Prostate gland (tissue), 2 donors: ENCODE results near the gene MAP1LC3B2. TPM values are rescaled to one million over a fixed set of nuclear protein-coding genes. Genes with fewer than 3 reads are reported as not detected.

ENCODE experiments used
- DNase-seq: peaks from one replicate; pipeline ENCODE4 v3.0.0-alpha.2; 2019; ENCODE audit warnings: low spot score
- H3K27ac ChIP-seq, 2 donors: fragments of 200-600 bp; sonication (generic); 2 replicates each; pipeline ENCODE4 v1.5.1; 2017 to 2019
- H3K27me3 ChIP-seq: fragments of 200-600 bp; sonication (generic); replicated peaks from 2 replicates; pipeline ENCODE4 v1.5.1; 2019; ENCODE audit not compliant: insufficient read depth
- H3K36me3 ChIP-seq, 2 donors: fragments of 200-600 bp; sonication (generic); 1 replicate in 1 of 2; 2 replicates in 1 of 2; pipeline versions ENCODE4 v1.5.1 to v1.8.1; 2017 to 2019
- H3K4me1 ChIP-seq: fragments of 200-600 bp; sonication (generic); replicated peaks from 2 replicates; pipeline ENCODE4 v1.5.1; 2019
- H3K4me3 ChIP-seq, 2 donors: fragments of 200-600 bp; sonication (generic); 2 replicates each; pipeline ENCODE4 v1.5.1; 2017 to 2019
- H3K9me3 ChIP-seq: fragments of 200-600 bp; sonication (generic); 2 replicates; pipeline ENCODE4 v1.5.1; 2017
- POLR2A ChIP-seq: fragments of 450-650 bp; IDR thresholded peaks from one replicate; pipeline ENCODE4 v1.6.1; 2016; ENCODE audit warnings: antibody characterized with exemption, mild to moderate bottlenecking
- POLR2AphosphoS5 ChIP-seq: sonication (generic); formaldehyde crosslinking; IDR thresholded peaks from one replicate; pipeline ENCODE4 v1.6.1; 2017; ENCODE audit warnings: antibody characterized with exemption
- WGBS: methylation state at CpG from one replicate; pipeline ENCODE4 v1.1.5; 2018; 5-methylcytosine and 5-hydroxymethylcytosine counted together
- intact Hi-C: fragments of 100-400 bp; cut with DNase I; formaldehyde crosslinking; loops from one replicate; pipeline ENCODE4 v1.14.2; 2022
- total RNA-seq, 2 donors: library from RNA; depleted of rRNA; stranded (reverse); fragments of >200 nt; gene quantifications; one replicate each; pipeline ENCODE4 v1.1.0, GENCODE V29; 2016
- TF ChIP-seq, protein P1 (sequence below), 4 experiments: fragments of 200-600 bp in 2 of 4; fragments of 450-650 bp in 2 of 4; sonication (generic) in 2 of 4; IDR thresholded peaks; 1 replicate in 3 of 4; 2 replicates in 1 of 4; pipeline ENCODE4 v1.5.1; 2016 to 2019; ENCODE audit warnings: antibody characterized with exemption in 4 of 4, mild to moderate bottlenecking in 2 of 4, moderate library complexity in 2 of 4

MAP1LC3B2 gene
- total RNA-seq, 2 donors from 2014 or later: 1.6 TPM; not detected in 1

DNA sequence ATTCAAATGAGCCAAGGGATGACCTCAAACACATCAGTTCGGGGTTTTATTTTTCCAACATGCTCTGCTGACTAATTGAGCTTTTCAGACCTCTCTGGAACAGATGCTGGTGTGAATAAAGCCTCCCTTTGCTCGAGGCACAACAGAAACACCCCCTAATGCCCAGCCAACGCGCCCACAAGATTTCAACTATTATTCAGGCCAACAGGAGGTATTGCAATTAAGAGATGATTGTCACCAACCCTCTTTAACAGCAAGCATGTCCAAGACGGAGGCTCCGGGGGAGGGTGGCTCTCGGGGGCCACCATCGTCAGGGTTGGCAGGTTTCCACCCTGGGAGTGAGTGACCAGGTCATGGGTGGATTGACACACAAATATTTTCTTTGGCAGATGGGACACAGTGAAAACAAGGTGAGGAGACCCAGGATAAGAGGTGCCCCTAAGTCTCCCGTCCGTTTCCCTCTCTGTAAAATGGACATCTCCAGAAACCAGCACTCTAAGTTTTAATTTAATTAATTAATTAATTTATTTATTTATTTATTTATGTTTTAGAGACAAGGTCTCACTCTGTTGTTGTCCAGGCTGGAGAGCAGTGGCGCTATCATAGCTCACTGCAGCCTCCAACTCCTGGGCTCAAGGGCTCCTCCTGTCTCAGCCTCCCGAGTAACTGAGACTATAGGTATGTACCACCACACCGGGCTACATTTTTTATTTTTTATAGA lies 56.1 kb downstream of the MAP1LC3B2 start:
- no peak overlapping the region for H3K4me3 ChIP-seq
- 80% methylated on average over 13 of the region's 13 CpGs for WGBS
- no peak for DNase-seq
- H3K27me3 ChIP-seq: no peaks in the 10 kb centered on the region
- TF ChIP-seq POLR2A: no peak
- no peak for TF ChIP-seq POLR2AphosphoS5
- TF ChIP-seq, protein P1, sequence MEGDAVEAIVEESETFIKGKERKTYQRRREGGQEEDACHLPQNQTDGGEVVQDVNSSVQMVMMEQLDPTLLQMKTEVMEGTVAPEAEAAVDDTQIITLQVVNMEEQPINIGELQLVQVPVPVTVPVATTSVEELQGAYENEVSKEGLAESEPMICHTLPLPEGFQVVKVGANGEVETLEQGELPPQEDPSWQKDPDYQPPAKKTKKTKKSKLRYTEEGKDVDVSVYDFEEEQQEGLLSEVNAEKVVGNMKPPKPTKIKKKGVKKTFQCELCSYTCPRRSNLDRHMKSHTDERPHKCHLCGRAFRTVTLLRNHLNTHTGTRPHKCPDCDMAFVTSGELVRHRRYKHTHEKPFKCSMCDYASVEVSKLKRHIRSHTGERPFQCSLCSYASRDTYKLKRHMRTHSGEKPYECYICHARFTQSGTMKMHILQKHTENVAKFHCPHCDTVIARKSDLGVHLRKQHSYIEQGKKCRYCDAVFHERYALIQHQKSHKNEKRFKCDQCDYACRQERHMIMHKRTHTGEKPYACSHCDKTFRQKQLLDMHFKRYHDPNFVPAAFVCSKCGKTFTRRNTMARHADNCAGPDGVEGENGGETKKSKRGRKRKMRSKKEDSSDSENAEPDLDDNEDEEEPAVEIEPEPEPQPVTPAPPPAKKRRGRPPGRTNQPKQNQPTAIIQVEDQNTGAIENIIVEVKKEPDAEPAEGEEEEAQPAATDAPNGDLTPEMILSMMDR (IDR thresholded peaks at IDR 0.05): no peak
- intact Hi-C loops: no loop called here
- no peaks in the 10 kb centered on the region for H3K9me3 ChIP-seq
- H3K36me3 ChIP-seq: no peaks in the 10 kb centered on the region
- H3K4me1 ChIP-seq: no peaks in the 10 kb centered on the region
- no peak overlapping the region for H3K27ac ChIP-seq

DNA sequence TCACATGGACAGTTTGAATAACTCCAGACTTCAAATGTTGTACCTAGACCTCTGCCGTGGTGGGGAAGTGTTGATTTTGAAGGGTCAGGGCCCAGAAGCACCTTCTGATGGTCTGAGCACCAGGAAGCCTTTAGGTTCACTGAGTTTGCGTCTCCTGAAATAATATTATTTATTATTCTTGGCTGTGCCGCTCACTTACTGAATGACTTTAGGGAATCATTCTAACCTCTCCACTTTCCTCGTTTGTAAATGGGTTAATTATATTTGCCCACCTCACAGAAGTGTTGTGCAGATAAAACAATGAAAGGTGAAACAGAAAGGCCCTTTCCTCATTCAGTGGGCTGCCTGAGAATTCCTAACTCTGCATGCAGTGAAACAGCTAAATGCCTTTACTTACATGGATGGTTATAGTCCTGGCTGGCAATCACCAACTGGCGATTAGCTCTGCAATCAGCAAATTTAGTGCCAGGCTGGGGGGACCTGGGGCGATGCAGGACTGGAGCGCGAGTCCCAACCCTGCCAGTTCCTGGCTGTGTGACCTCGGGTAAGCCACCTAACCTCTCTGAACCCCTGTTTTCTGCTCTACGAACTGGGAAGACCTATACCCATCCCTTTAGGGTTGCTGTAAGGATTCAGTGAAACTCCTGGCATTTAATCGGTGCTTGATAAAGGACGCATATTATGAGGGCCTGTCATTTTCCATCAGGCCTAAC lies 57.5 kb downstream of the MAP1LC3B2 start:
- no peaks in the 10 kb centered on the region for H3K9me3 ChIP-seq
- 76% methylated on average over 12 of the region's 12 CpGs for WGBS
- H3K27me3 ChIP-seq: no peaks in the 10 kb centered on the region
- no peak for TF ChIP-seq POLR2A
- no peak for TF ChIP-seq POLR2AphosphoS5
- TF ChIP-seq, protein P1 (IDR thresholded peaks at IDR 0.05): no peak
- H3K4me1 ChIP-seq: no peaks in the 10 kb centered on the region
- H3K27ac ChIP-seq: no peak overlapping the region
- no peak for DNase-seq
- no peaks in the 10 kb centered on the region for H3K36me3 ChIP-seq
- no peak overlapping the region for H3K4me3 ChIP-seq
- intact Hi-C loops: no loop called here

DNA sequence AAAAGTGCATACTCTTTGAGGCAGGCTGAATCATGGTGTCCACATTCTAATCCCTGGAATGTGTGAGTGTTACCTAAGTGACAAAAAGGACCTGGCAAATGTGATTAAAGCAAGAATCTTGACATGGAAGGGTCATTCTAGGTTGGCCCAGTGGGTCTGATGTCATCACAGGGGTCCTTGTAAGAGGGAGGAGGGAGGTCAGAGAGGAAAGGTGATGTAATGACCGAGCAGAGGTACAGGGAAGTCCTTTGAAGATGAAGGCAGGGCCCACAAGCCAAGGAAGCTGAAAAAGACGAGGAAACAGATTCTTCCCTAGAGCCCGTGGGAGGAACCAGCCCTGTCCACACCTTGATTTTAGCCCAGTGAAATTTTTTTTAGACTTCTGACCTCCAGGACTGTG lies 60.1 kb downstream of the MAP1LC3B2 start:
- WGBS: 90% methylated on average over 3 of the region's 3 CpGs
- Histone ChIP-seq H3K36me3 (no peaks in the 10 kb centered on the region), H3K27me3 (no peaks in the 10 kb centered on the region), H3K9me3 (no peaks in the 10 kb centered on the region), H3K4me3 (no peak overlapping the region), H3K27ac (no peak overlapping the region), H3K4me1 (no peaks in the 10 kb centered on the region)
- intact Hi-C loops: no loop called here
- no peak for DNase-seq
- TF ChIP-seq, protein P1 (IDR thresholded peaks at IDR 0.05): no peak
- TF ChIP-seq POLR2AphosphoS5 (no peak), POLR2A (no peak)

DNA sequence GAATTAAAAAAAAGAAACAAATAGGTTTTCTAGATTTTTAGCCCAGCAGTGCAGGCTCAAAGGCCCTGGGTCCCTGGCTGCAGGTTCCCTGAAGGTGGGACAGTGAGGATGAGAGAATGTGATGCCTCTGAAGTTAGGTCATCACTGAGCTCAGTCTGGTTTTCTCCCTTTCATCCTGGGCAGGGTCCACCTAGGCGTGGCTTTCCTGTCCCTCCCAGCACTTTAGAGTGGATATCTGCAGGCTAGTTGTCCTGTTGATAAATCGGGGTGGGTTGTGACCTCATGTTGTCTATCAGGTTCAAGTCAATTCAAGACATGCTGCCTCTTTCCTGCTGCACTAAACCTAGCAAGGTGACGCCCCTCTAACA lies 60.9 kb downstream of the MAP1LC3B2 start:
- 87% methylated on average over 3 of the region's 3 CpGs for WGBS
- Histone ChIP-seq H3K27me3 (no peaks in the 10 kb centered on the region), H3K36me3 (no peaks in the 10 kb centered on the region), H3K4me3 (no peak overlapping the region), H3K27ac (no peak overlapping the region), H3K9me3 (no peaks in the 10 kb centered on the region), H3K4me1 (no peaks in the 10 kb centered on the region)
- intact Hi-C loops: no loop called here
- TF ChIP-seq, protein P1 (IDR thresholded peaks at IDR 0.05): no peak
- TF ChIP-seq POLR2AphosphoS5: no peak
- no peak for TF ChIP-seq POLR2A
- no peak for DNase-seq
